Measurements from ENCODE around the gene ELP6. TPM values are rescaled to one million over a fixed set of nuclear protein-coding genes. Genes with fewer than 3 reads are reported as not detected.

ELP6 gene
- total RNA-seq, 1 experiment from 2014 or later: 26.9 TPM

GRCh38 chr3:47522082-47522987 lies 8.8 kb upstream of the ELP6 start:
- no peak overlapping the region for H3K27ac ChIP-seq (ENCODE audit: low read length)
- ATAC-seq (peak; percentile 95), DNase-seq (ENCODE audit: low read depth, low spot score) (peak; percentile 68)
- BruUV-seq (replicated peaks): no TSS peak
- no peaks in the 10 kb centered on the region for H3K4me1 ChIP-seq (ENCODE audit: control insufficient read depth, insufficient read depth, low read length)
- POLR2A ChIA-PET: interaction anchor here (0.6 kb wide), 1 partner anchor 276 kb away, joined by 6 read pairs; no protein-coding TSS in a partner anchor
- no peaks in the 10 kb centered on the region for H3K9me3 ChIP-seq (ENCODE audit: control insufficient read depth, insufficient read depth, low read depth, low read length)
- in situ Hi-C loops (cut with HindIII; ENCODE audit: low pct_unique_long_range_greater_than_20kb, low sequenced_read_pairs) (no loop called here), intact Hi-C loops (cut with micrococcal nuclease; ENCODE audit: unreplicated experiment) (loop anchor here (5.0 to 10.0 kb wide), 2 partner anchors 72 to 265 kb away; no protein-coding TSS in a partner anchor)
- TF ChIP-seq TCF7L2 (IDR thresholded peaks at IDR 0.05; ENCODE audit: low read depth, low read length): no peak
- no peak for TF ChIP-seq SIN3A (IDR thresholded peaks at IDR 0.05; ENCODE audit: borderline replicate concordance, insufficient read depth, low read depth, low read length)
- no peak for TF ChIP-seq POLR2AphosphoS5 (IDR thresholded peaks at IDR 0.05; ENCODE audit: low read depth, low read length)
- peak; percentile 83 for TF ChIP-seq CTCF (IDR thresholded peaks at IDR 0.05)
- H3K36me3 ChIP-seq (ENCODE audit: control insufficient read depth, insufficient read depth, low read length): no peaks in the 10 kb centered on the region
- no peaks in the 10 kb centered on the region for H3K27me3 ChIP-seq (ENCODE audit: control insufficient read depth, insufficient read depth, low read length)
- CTCF ChIA-PET: interaction anchor here (0.6 to 0.9 kb wide), 6 partner anchors 50 to 600 kb away, joined by 3 to 5 read pairs (median 4); no protein-coding TSS in a partner anchor
- H3K4me3 ChIP-seq (ENCODE audit: low read depth in 2 of 2, low read length in 2 of 2): no peak overlapping the region

- no TSS peak for BruUV-seq (replicated peaks)
- Histone ChIP-seq H3K27me3 (ENCODE audit: control insufficient read depth, insufficient read depth, low read length) (no peaks in the 10 kb centered on the region), H3K9me3 (ENCODE audit: control insufficient read depth, insufficient read depth, low read depth, low read length) (no peaks in the 10 kb centered on the region), H3K4me1 (ENCODE audit: control insufficient read depth, insufficient read depth, low read length) (no peaks in the 10 kb centered on the region), H3K27ac (ENCODE audit: low read length) (no peak overlapping the region), H3K36me3 (ENCODE audit: control insufficient read depth, insufficient read depth, low read length) (no peaks in the 10 kb centered on the region), H3K4me3 (ENCODE audit: low read depth in 2 of 2, low read length in 2 of 2) (no peak overlapping the region)
- no peak for TF ChIP-seq REST (IDR thresholded peaks at IDR 0.05; ENCODE audit: insufficient read depth in 1 of 2, low read depth in 2 of 2, low read length in 1 of 2)
- TF ChIP-seq TCF7L2 (IDR thresholded peaks at IDR 0.05; ENCODE audit: low read depth, low read length): no peak
- TF ChIP-seq POLR2AphosphoS5 (IDR thresholded peaks at IDR 0.05; ENCODE audit: low read depth, low read length): no peak
- TF ChIP-seq SIN3A (IDR thresholded peaks at IDR 0.05; ENCODE audit: borderline replicate concordance, insufficient read depth, low read depth, low read length): no peak
- TF ChIP-seq CTCF (IDR thresholded peaks at IDR 0.05): no peak
- DNase-seq (ENCODE audit: low read depth, low spot score) (no peak), ATAC-seq (no peak)
- CTCF ChIA-PET: interaction anchor here (0.5 to 0.6 kb wide), 2 partner anchors 277 to 951 kb away, joined by 4 to 5 read pairs; no protein-coding TSS in a partner anchor
- intact Hi-C loops (cut with micrococcal nuclease; ENCODE audit: unreplicated experiment) (loop anchor here (5.0 to 10.0 kb wide), 2 partner anchors 74 to 267 kb away; no protein-coding TSS in a partner anchor), in situ Hi-C loops (cut with HindIII; ENCODE audit: low pct_unique_long_range_greater_than_20kb, low sequenced_read_pairs) (no loop called here)
- POLR2A ChIA-PET: interaction anchor here (0.6 kb wide), 1 partner anchor 124 kb away, joined by 3 read pairs; no protein-coding TSS in a partner anchor
These were observed 7.2 kb upstream of the ELP6 start for GRCh38 chr3:47520756-47521155.
